ENCODE measurements around the gene CDC45.

CDC45 gene

GRCh38 chr22:19450363-19451175 is 29.2 kb upstream of the CDC45 start:
- Histone ChIP-seq H3K9me3 (ENCODE audit: control insufficient read depth, low read length) (no peaks in the 10 kb centered on the region), H3K9ac (ENCODE audit: low read length) (no peak overlapping the region), H3K36me3 (ENCODE audit: control insufficient read depth, insufficient read depth, low read length, severe bottlenecking) (peaks cover 51% of the 10 kb centered on the region), H3K4me3 (ENCODE audit: low read length) (no peak overlapping the region), H3K4me1 (ENCODE audit: control insufficient read depth, insufficient read depth, low read length) (peaks cover 37% of the 10 kb centered on the region), H3K27me3 (replicated peaks; ENCODE audit: control insufficient read depth, insufficient read depth, low read length) (no peaks in the 10 kb centered on the region)
- no peak for DNase-seq (ENCODE audit: low read depth)

- peaks cover 61% of the 10 kb centered on the region for H3K36me3 ChIP-seq (ENCODE audit: control insufficient read depth, insufficient read depth, low read length, severe bottlenecking)
These were observed 28.1 kb upstream of the CDC45 start for GRCh38 chr22:19451570-19451969.

GRCh38 chr22:19453718-19454117 is 26.0 kb upstream of the CDC45 start:
- no peak for DNase-seq (ENCODE audit: low read depth)
- H3K9ac ChIP-seq (ENCODE audit: low read length) = no peak overlapping the region
- H3K4me1 ChIP-seq (ENCODE audit: control insufficient read depth, insufficient read depth, low read length) = peaks cover 31% of the 10 kb centered on the region
- H3K36me3 ChIP-seq (ENCODE audit: control insufficient read depth, insufficient read depth, low read length, severe bottlenecking) = peaks cover 78% of the 10 kb centered on the region
- H3K4me3 ChIP-seq (ENCODE audit: low read length) = no peak overlapping the region
- H3K9me3 ChIP-seq (ENCODE audit: control insufficient read depth, low read length) = no peaks in the 10 kb centered on the region
- no peaks in the 10 kb centered on the region for H3K27me3 ChIP-seq (replicated peaks; ENCODE audit: control insufficient read depth, insufficient read depth, low read length)

More at GRCh38 chr22:19451570-19451969, 28.1 kb upstream of the CDC45 start:
- no peaks in the 10 kb centered on the region for H3K9me3 ChIP-seq (ENCODE audit: control insufficient read depth, low read length)
- no peak for DNase-seq (ENCODE audit: low read depth)
- H3K4me3 ChIP-seq (ENCODE audit: low read length) = no peak overlapping the region
- no peaks in the 10 kb centered on the region for H3K27me3 ChIP-seq (replicated peaks; ENCODE audit: control insufficient read depth, insufficient read depth, low read length)
- no peak overlapping the region for H3K9ac ChIP-seq (ENCODE audit: low read length)
- peaks cover 41% of the 10 kb centered on the region for H3K4me1 ChIP-seq (ENCODE audit: control insufficient read depth, insufficient read depth, low read length)

GRCh38 chr22:19454156-19454555 is 25.6 kb upstream of the CDC45 start:
- no peak overlapping the region for H3K9ac ChIP-seq (ENCODE audit: low read length)
- DNase-seq (ENCODE audit: low read depth) = no peak
- H3K36me3 ChIP-seq (ENCODE audit: control insufficient read depth, insufficient read depth, low read length, severe bottlenecking) = peaks cover 83% of the 10 kb centered on the region

GRCh38 chr22:19455033-19455432 is 24.7 kb upstream of the CDC45 start:
- H3K36me3 ChIP-seq (ENCODE audit: control insufficient read depth, insufficient read depth, low read length, severe bottlenecking) = peaks cover 80% of the 10 kb centered on the region
- DNase-seq (ENCODE audit: low read depth) = no peak
- no peak overlapping the region for H3K4me3 ChIP-seq (ENCODE audit: low read length)
- no peak overlapping the region for H3K9ac ChIP-seq (ENCODE audit: low read length)
- peaks cover 24% of the 10 kb centered on the region for H3K4me1 ChIP-seq (ENCODE audit: control insufficient read depth, insufficient read depth, low read length)
- no peaks in the 10 kb centered on the region for H3K9me3 ChIP-seq (ENCODE audit: control insufficient read depth, low read length)
- H3K27me3 ChIP-seq (replicated peaks; ENCODE audit: control insufficient read depth, insufficient read depth, low read length) = no peaks in the 10 kb centered on the region

More at GRCh38 chr22:19454156-19454555, 25.6 kb upstream of the CDC45 start:
- Histone ChIP-seq H3K4me1 (ENCODE audit: control insufficient read depth, insufficient read depth, low read length) (peaks cover 31% of the 10 kb centered on the region), H3K9me3 (ENCODE audit: control insufficient read depth, low read length) (no peaks in the 10 kb centered on the region), H3K27me3 (replicated peaks; ENCODE audit: control insufficient read depth, insufficient read depth, low read length) (no peaks in the 10 kb centered on the region), H3K4me3 (ENCODE audit: low read length) (no peak overlapping the region)

GRCh38 chr22:19455585-19456370 is 23.9 kb upstream of the CDC45 start:
- H3K36me3 ChIP-seq (ENCODE audit: control insufficient read depth, insufficient read depth, low read length, severe bottlenecking) = peaks cover 86% of the 10 kb centered on the region

GRCh38 chr22:19456541-19456940 is 23.2 kb upstream of the CDC45 start:
- Histone ChIP-seq H3K9ac (ENCODE audit: low read length) (no peak overlapping the region), H3K36me3 (ENCODE audit: control insufficient read depth, insufficient read depth, low read length, severe bottlenecking) (peaks cover 89% of the 10 kb centered on the region), H3K9me3 (ENCODE audit: control insufficient read depth, low read length) (no peaks in the 10 kb centered on the region), H3K27me3 (replicated peaks; ENCODE audit: control insufficient read depth, insufficient read depth, low read length) (no peaks in the 10 kb centered on the region), H3K4me3 (ENCODE audit: low read length) (no peak overlapping the region), H3K4me1 (ENCODE audit: control insufficient read depth, insufficient read depth, low read length) (peaks cover 17% of the 10 kb centered on the region)
- no peak for DNase-seq (ENCODE audit: low read depth)

More at GRCh38 chr22:19455585-19456370, 23.9 kb upstream of the CDC45 start:
- DNase-seq (ENCODE audit: low read depth) = no peak
- Histone ChIP-seq H3K9me3 (ENCODE audit: control insufficient read depth, low read length) (no peaks in the 10 kb centered on the region), H3K4me3 (ENCODE audit: low read length) (no peak overlapping the region), H3K4me1 (ENCODE audit: control insufficient read depth, insufficient read depth, low read length) (peaks cover 17% of the 10 kb centered on the region), H3K9ac (ENCODE audit: low read length) (no peak overlapping the region), H3K27me3 (replicated peaks; ENCODE audit: control insufficient read depth, insufficient read depth, low read length) (no peaks in the 10 kb centered on the region)

GRCh38 chr22:19457828-19458428 is 21.8 kb upstream of the CDC45 start:
- DNase-seq (ENCODE audit: low read depth) = no peak
- Histone ChIP-seq H3K36me3 (ENCODE audit: control insufficient read depth, insufficient read depth, low read length, severe bottlenecking) (peaks cover 87% of the 10 kb centered on the region), H3K9me3 (ENCODE audit: control insufficient read depth, low read length) (no peaks in the 10 kb centered on the region), H3K4me1 (ENCODE audit: control insufficient read depth, insufficient read depth, low read length) (peaks cover 19% of the 10 kb centered on the region), H3K4me3 (ENCODE audit: low read length) (no peak overlapping the region), H3K27me3 (replicated peaks; ENCODE audit: control insufficient read depth, insufficient read depth, low read length) (no peaks in the 10 kb centered on the region), H3K9ac (ENCODE audit: low read length) (no peak overlapping the region)

GRCh38 chr22:19460036-19460435 is 19.7 kb upstream of the CDC45 start:
- no peak overlapping the region for H3K4me3 ChIP-seq (ENCODE audit: low read length)
- no peak for DNase-seq (ENCODE audit: low read depth)
- peaks cover 33% of the 10 kb centered on the region for H3K4me1 ChIP-seq (ENCODE audit: control insufficient read depth, insufficient read depth, low read length)
- no peaks in the 10 kb centered on the region for H3K9me3 ChIP-seq (ENCODE audit: control insufficient read depth, low read length)
- H3K27me3 ChIP-seq (replicated peaks; ENCODE audit: control insufficient read depth, insufficient read depth, low read length) = no peaks in the 10 kb centered on the region
- peaks cover 82% of the 10 kb centered on the region for H3K36me3 ChIP-seq (ENCODE audit: control insufficient read depth, insufficient read depth, low read length, severe bottlenecking)
- H3K9ac ChIP-seq (ENCODE audit: low read length) = no peak overlapping the region

- Histone ChIP-seq H3K9me3 (ENCODE audit: control insufficient read depth, low read length) (no peaks in the 10 kb centered on the region), H3K4me3 (ENCODE audit: low read length) (no peak overlapping the region), H3K36me3 (ENCODE audit: control insufficient read depth, insufficient read depth, low read length, severe bottlenecking) (peaks cover 82% of the 10 kb centered on the region), H3K4me1 (ENCODE audit: control insufficient read depth, insufficient read depth, low read length) (peaks cover 19% of the 10 kb centered on the region), H3K9ac (ENCODE audit: low read length) (no peak overlapping the region), H3K27me3 (replicated peaks; ENCODE audit: control insufficient read depth, insufficient read depth, low read length) (no peaks in the 10 kb centered on the region)
- no peak for DNase-seq (ENCODE audit: low read depth)
These were observed 18.2 kb upstream of the CDC45 start for GRCh38 chr22:19461506-19461905.

- Histone ChIP-seq H3K4me3 (ENCODE audit: low read length) (no peak overlapping the region), H3K9me3 (ENCODE audit: control insufficient read depth, low read length) (no peaks in the 10 kb centered on the region), H3K27me3 (replicated peaks; ENCODE audit: control insufficient read depth, insufficient read depth, low read length) (no peaks in the 10 kb centered on the region), H3K4me1 (ENCODE audit: control insufficient read depth, insufficient read depth, low read length) (peaks cover 16% of the 10 kb centered on the region), H3K36me3 (ENCODE audit: control insufficient read depth, insufficient read depth, low read length, severe bottlenecking) (peaks cover 84% of the 10 kb centered on the region), H3K9ac (ENCODE audit: low read length) (no peak overlapping the region)
- DNase-seq (ENCODE audit: low read depth) = no peak
These were observed 16.7 kb upstream of the CDC45 start for GRCh38 chr22:19463008-19463407.
